GM12801 (cell line): ENCODE measurements around the gene PTCH1.

Experiments used
- TF ChIP-seq, protein P1 (sequence below): IDR thresholded peaks from one replicate; pipeline ENCODE4 v1.5.1; 2011; ENCODE audit warnings: control low read depth; ENCODE audit not compliant: insufficient read length; ENCODE audit errors: extremely low read depth

PTCH1 gene

DNA sequence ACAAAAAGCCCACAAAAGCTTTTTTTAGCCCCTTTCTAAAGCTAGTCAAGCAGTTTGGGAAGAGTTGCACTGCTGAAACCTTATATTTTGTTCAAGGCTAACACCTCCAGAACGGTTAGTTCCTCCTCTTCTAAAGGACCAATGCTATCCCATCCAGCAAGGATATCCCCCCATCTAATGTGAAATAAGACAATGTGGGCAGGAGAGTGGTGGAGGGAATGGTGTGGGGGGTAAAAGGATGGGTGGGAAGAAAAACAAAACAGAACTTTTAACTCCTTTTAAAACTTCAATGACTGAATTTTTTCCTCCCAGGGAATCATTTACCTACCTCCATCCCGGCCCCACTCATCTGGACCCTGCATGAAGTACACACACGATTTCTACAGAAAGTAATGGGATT is 21.2 kb downstream of the PTCH1 start:
- TF ChIP-seq, protein P1, sequence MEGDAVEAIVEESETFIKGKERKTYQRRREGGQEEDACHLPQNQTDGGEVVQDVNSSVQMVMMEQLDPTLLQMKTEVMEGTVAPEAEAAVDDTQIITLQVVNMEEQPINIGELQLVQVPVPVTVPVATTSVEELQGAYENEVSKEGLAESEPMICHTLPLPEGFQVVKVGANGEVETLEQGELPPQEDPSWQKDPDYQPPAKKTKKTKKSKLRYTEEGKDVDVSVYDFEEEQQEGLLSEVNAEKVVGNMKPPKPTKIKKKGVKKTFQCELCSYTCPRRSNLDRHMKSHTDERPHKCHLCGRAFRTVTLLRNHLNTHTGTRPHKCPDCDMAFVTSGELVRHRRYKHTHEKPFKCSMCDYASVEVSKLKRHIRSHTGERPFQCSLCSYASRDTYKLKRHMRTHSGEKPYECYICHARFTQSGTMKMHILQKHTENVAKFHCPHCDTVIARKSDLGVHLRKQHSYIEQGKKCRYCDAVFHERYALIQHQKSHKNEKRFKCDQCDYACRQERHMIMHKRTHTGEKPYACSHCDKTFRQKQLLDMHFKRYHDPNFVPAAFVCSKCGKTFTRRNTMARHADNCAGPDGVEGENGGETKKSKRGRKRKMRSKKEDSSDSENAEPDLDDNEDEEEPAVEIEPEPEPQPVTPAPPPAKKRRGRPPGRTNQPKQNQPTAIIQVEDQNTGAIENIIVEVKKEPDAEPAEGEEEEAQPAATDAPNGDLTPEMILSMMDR, result no peak

DNA sequence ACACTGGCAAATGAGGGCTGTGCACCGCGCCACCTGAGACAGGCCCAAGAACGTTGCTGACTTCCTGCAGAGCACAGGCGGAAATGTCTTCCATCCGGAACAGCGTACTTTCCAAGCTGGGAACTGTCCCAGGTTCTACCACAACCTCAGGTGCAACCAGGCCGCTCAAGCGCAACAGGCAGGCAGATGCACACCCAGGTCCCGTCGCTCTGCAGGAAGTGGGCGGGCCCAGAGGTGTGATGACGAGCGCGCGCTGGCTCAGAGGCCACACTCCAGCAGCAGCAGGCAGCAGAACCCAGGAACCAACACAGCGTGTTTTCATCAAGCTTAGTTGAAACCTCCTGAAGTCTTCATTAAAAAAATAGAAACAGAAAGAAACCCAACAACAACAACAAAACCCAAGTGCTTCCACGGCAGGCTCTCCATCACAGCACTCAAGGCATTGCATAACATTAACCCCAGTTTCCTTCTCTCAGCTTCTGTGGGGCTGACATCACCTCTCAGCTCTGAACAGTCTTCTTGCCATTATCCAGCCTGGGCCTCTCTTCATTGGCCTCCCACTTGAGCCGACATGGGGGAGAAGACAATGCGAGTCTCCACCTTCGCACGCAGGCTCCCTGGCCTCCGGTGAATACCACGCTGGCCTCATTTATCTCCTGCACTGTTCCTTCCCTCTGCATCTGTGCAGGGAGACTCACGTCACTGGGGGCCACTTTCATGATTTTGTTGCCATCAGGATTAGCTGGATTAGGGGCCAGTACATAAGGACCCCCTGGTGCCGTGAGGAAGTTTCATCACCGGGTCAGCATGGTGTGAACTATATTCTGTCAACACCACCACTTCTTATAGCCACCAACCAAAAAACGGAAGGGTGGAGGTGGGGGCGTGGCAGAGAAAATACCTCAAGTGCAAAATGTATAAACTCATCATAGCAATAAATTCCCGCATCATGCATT is 22.1 kb downstream of the PTCH1 start:
- TF ChIP-seq, protein P1, result no peak

DNA sequence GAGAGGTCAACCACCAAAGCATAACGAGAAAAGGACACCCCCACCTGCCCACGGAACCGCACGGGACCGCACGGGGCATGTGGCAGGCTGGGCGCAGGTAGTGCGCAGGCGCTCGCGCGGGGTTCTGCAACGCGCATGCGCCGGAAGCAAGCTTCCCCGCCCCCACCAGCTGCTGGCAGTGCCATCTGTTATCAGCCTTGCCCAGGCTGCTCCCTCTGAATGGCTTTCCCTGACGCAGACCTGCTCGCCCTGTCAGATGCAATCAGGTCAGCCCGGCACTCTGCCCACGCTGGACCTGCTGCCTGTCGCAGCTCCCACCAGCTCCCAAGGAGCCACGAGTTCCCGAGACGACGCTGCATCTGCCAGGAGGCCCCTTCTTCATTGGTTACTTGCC is 22.8 kb downstream of the PTCH1 start:
- TF ChIP-seq, protein P1, result no peak

DNA sequence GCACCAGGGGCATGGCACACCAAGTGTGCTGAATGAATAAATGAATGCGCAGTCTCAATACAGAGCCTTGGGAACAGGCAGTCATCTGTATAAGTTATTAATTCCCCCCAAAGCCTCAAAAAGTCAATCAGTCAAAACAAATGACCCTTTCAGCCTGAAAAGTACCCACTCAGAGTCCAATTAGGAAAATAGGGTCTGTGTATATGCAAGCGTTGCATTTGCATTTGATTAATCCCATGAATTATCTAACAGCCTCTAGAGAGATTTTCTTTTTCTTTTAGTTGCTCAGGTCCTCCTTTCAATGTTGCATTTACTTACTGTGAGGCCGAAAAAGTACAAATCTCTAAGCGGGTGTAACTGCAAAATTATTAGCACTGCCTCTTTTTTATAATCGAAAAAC is 23.4 kb downstream of the PTCH1 start:
- TF ChIP-seq, protein P1, result no peak

DNA sequence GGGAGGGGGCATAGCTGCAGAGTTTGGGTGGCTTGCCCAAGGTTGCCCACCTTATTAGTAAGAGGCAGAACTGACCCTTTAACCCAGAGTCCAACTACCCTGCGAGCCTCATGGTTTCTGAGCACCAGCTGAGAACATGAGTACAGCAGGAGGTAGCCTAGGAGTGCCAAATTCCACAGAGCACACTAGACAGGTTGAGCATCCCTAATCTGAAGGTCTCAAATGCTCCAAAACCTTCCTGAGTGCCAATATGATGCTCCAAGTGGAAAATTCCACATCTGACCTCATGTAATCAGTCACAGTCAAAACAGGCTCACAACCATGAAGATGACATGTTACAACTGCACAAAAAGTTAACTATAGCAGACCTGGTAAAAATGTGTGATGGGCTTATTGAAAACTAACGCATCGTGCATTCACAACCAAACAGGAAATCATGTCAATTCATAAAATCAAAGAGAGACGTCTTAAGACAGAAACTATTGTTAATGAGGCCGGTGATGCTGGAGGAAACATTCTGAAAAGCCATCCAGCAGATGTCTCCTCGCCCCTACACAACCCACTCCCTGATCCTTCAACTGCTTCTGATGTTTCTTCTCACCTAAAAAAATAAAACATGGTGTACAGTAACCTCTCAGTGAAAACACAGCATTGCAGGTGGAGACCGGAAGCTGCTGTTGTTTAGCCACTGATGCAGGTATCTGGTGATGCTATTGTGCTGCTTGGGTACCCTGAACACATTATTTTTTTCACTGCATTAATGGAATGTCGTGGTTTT is 25.0 kb downstream of the PTCH1 start:
- TF ChIP-seq, protein P1, result no peak

DNA sequence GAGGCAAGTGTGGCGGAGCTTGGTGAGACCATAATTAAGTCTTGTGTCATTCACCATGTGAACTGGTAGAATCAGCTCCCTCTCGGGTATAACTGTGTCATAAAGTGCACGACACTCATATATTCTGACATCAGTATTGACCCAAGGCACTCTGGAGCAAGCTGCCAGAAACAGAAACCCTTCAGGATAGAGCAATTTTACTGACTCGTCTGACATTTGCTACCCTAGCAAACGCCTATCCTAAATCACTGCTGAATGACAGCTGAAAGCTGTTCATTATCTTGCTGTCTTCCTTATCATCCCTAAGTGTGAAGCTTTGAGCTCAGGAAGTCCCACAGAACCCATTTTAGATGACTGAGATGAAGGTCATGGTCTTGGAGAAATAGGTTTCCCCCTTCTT is 27.8 kb downstream of the PTCH1 start:
- TF ChIP-seq, protein P1, result no peak

DNA sequence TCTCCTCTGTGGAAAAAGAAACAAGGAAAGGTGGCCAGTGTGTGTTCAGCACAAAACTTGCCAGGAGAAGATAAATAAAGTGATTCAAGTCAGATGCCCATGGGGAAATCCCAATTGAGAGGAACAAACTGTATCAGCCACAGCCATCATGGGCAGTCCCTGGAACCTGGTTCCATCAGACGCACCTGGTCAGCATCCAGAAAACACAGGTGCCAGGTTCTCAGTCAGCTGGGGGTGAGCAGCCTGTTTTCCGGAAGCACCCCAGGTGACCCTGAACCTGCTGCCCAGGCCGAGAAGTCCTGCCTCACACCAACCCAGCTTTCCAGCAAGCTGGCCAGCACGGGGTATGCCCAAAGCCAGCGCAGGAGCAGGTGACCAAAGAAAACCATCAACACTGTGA is 30.5 kb downstream of the PTCH1 start:
- TF ChIP-seq, protein P1, result no peak
